ENCODE data around the gene NUCB1.

The NUCB1 gene

DNA sequence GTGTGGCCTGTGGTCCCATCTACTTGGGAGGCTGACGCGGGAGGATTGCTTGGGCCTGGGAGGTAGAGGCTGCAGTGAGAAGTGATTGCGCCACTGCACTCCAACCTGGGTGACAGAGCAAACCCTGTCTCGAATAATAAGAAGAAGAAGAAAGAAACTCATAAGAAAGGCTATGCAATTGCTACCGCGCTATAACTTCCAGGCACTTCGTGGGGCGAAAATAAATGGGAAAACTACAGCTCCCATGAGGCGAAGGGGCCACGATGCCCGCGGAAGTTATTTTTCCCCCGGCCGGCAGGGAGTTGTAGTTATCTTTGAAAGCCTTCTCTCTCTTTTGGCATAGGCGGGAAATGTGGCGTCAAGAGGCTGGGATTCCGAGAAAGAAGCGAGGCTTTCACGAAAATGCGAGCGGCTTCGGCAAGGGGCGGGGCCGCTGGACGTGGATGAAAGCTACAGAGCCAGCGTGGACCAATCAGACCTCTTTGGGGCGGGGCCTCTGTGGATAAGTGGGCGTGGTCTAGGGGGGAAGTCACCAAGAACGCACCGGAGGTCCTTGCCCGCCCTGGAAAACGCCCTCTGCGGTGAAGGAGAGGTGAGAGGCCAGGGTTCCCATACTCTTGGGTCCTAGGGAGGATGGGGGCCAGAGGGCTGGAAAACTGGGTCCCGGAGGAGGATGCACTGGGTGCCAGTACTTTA, at the start of gene NUCB1:
TSS of gene NUCB1 (plus strand) at position 532 of the 696 bp plus-strand sequence. CDS start 485 bp downstream, outside the sequence.
- no peak for TF ChIP-seq POLR2A (IDR thresholded peaks at IDR 0.05; ENCODE audit: low read depth, low read length)
- DNase-seq (ENCODE audit: insufficient read length, low spot score) (peak; percentile 93), FAIRE-seq (peak; percentile 84)

DNA sequence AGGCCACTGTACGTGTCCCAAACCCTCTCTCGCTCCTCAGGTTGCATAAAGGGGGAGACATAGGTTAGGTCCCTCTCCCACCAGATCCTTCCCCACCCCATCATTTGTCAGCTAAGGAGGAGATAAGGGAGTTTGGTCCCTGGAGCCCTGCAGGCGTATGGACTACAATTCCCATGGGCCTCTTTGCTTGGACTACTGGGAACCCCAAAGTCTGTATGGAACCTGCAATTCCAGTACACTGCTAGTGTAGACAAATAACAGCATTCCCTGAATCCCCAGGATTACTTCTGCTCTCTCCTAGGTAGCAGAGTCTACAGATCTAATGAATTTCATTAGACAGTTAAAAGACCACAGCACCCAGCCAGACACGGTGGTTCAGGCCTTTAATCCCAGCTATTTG, 47.8 kb upstream of the NUCB1 start:
- FAIRE-seq (no peak), DNase-seq (ENCODE audit: insufficient read length, low spot score) (no peak)
- no peak for TF ChIP-seq POLR2A (IDR thresholded peaks at IDR 0.05; ENCODE audit: low read depth, low read length)

DNA sequence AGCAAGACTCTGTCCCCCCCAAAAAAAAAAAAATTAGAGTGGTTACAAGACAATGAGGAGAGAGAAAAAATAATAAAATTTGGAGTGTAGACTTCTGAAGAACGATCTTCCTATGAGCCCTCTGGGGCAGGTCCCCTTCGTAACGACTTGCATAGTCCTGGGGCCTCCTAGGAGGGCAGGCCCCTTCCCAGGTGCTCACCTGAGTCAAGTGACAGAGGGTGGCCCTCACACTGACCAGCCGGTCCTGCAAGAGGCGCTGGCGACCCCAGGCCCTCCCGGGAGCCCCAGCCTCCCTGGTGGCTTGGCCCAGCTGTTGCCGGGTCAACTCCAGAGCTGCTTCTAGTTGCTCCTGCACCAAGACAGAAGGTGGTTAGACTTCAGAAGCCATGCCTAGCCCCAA, 46.6 kb upstream of the NUCB1 start:
- DNase-seq (ENCODE audit: insufficient read length, low spot score) (no peak), FAIRE-seq (no peak)
- TF ChIP-seq POLR2A (IDR thresholded peaks at IDR 0.05; ENCODE audit: low read depth, low read length) = no peak

DNA sequence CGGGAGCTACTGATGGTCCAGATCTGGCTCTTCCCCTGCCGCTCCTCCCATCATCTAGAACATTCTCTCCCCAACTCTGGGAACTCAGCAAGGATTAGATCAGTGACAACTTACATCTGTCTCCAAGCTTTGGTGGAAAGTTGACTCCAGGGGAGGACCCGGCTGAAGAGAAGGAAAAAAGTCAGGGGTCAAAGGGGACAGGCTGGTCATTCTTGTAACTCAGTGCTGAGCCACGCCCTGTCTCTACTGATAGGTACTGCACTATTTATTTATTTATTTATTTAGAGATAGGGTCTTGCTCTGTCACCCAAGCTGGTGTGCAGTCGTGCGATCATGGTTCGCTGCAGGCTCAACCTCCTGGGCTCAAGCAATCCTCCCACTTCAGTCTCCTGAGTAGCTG, 46.0 kb upstream of the NUCB1 start:
- FAIRE-seq = no peak
- no peak for DNase-seq (ENCODE audit: insufficient read length, low spot score)

DNA sequence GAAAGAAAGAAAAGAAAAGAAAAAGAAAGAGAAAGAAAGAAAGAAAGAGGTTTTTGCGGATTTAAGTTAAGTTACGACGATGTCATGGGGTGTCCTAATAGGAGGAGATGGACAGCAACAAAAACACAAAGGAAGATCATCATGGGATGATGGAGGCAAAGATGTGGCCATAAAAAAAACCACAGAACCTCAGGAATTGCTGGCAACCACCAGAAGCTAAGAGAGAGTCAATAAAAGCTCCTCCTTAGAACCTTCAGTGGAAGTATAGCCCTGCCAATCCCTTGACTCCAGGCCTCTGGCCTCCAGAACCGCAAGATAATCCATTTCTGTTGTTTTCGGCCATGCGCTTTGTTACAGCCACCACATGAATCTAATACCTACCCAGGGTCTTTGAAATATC, 43.2 kb upstream of the NUCB1 start:
- DNase-seq (ENCODE audit: insufficient read length, low spot score) (no peak), FAIRE-seq (no peak)
- TF ChIP-seq POLR2A (IDR thresholded peaks at IDR 0.05; ENCODE audit: low read depth, low read length) = no peak

More for the DNA sequence above, 46.0 kb upstream of the NUCB1 start:
- no peak for TF ChIP-seq POLR2A (IDR thresholded peaks at IDR 0.05; ENCODE audit: low read depth, low read length)

DNA sequence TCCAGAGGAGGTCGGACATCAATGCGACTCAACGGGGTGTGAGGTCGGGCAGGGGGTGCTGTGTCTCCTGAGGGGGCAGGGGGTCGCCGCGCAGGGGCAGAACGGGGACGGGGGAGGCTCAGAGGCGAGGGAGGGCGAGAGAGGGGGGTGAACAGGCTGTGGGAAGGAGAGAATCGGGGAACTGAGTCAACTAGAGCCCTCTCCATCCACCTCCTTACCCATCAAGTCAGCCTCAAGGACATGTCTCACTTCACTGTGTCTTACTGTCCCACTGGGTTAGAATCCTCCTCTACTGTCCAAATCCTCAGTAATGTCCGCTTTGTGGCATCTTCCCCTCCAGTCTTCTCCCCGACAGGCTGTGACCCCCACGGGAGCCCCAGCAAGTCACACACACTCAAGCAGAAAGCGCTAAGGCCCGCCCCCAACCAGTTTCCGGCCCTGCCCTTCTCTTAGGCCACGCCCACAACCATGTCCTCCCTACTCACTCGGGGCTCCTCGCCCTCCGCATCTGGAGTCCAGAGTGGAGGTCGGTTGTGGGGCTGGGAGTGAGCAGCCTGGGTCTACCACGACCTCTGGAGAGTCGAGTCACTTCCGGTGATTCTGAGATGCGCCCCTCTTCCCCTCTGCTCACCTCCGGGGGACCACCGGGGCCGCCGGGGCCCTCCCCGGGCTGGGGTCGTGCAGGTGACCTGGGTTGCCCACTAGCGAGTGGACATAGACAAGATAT, 41.0 kb upstream of the NUCB1 start:
- no peak for TF ChIP-seq POLR2A (IDR thresholded peaks at IDR 0.05; ENCODE audit: low read depth, low read length)
- FAIRE-seq = no peak
- no peak for DNase-seq (ENCODE audit: insufficient read length, low spot score)

DNA sequence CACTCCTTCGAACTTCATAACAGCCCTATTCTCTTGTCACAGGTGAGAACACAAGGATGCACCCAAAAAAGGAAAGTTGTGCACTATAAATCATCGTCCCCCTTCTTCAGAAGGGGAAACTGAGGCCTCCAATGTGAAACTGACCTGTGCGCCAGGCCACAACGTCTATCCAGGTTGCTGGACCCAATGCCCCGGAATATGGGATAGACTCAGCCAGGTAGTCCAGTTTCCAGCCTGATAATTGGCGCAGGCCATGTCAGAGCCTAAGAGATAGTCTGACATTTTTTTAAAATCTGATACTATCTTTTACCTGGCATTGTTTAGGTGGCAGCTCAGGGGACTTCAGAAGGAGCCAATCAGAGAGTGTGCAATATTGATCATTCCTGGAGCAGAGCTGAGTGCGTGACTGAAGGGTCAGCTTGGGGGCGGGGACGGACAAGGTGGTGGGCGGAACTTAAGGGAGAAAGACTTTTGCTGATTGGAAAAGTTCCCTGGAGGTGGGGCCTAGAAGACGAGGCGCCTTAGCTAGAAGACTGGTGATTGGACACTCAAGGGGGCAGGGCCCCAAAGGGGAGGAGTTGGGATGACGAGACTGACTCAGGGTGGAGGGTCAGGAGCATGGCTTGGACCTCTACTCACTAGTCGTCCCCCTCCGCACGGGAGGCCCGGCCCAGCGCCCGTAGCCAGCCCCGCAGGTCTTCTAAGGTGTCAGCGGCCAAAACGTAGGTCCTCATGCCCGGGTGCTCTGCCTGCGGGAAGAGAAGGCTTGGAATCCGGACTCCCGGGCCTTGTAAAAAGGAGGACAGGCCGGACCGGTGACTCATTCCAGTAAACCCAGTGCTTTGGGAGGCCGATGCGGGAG, 40.2 kb upstream of the NUCB1 start:
- no peak for FAIRE-seq
- no peak for DNase-seq (ENCODE audit: insufficient read length, low spot score)
- no peak for TF ChIP-seq POLR2A (IDR thresholded peaks at IDR 0.05; ENCODE audit: low read depth, low read length)

DNA sequence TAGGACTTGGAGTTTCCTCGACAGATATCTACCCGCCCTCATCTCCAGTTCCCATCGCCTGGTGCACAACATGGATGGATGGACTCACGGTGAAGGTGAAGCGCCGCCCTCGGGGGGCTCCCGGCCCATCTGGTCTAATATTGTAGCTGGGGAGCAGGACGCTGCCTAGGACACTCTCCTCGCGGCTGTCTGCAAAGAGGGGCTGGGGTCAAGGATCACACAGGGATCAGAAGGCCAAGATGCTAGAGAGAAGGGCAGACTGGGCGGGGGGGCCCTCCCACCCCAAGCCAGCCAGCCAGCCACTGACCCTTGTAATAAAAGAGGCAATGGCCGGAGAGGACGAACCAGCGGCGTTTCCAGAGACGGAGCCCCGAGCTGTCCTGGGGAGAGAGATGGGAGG, 38.8 kb upstream of the NUCB1 start:
- DNase-seq (ENCODE audit: insufficient read length, low spot score) = no peak
- FAIRE-seq = no peak
- TF ChIP-seq POLR2A (IDR thresholded peaks at IDR 0.05; ENCODE audit: low read depth, low read length) = no peak

DNA sequence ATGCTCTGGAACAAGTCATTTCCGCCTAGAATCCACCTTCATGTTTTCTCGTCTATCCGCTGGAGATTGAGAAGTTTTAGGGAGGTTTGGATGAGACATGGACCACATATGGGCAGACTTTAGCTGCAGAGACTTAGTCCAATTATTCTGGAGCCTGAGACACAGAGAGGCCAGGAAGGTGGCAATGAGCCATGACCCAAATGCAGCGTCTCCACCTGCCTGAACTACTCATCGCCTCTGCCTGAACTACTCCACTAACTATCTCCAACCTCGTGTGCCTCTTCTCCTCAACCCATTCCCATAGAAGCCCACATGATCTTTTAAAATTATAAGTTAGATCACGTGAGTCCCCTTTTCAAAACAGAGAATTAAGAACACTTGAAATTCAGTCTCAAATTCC, 37.3 kb upstream of the NUCB1 start:
- no peak for FAIRE-seq
- TF ChIP-seq POLR2A (IDR thresholded peaks at IDR 0.05; ENCODE audit: low read depth, low read length) = no peak
- DNase-seq (ENCODE audit: insufficient read length, low spot score) = no peak

DNA sequence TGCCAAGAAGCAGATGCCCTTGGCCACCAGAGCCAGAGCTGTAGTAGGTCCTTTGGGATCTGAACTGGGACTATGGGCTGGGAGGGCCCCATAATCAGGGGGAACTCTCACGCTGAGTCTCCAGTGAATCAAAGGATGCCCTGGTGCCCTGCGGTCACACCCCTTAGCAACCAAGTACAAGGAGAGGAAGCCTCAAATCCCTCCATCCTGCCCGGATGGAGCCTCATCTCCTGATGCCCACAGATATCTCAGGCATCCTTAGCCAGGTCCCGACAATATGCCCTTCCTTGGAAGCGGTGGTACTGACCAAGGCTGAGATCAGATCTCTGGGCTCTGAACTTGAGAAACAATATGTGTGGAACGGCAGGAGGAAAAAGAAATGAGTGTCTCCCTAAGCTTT, 33.4 kb upstream of the NUCB1 start:
- TF ChIP-seq POLR2A (IDR thresholded peaks at IDR 0.05; ENCODE audit: low read depth, low read length) = no peak
- no peak for FAIRE-seq

DNA sequence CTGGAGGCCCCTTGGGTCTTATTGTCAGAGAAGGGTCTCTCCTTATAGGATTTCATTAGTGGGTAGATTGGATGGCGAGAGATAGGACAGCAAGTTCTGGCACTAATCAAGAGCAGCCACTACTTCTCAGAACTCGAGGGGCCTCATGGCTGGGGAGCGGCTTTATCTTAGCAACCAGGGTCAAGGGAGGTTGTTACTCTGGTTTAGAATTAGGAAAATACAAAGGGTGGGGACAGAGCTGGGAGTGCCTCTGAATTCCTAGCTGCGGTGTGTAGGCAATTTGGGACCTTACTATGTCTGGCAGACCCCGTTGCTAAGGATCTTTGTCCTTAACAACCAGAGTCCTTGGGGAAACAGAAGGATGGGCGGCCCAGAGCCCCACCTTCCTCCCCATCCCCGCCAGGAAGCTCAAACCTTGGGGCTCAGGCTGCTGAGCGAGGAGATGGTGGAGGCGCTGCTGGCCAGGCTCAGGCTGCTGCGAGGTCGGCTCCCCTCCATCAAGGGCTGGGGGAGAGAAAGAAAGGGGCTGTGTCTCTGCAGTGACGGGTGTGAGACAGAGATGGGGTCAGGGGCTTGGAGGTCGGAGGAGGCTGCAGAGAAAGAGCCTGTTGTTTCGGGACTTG, 32.9 kb upstream of the NUCB1 start:
- no peak for TF ChIP-seq POLR2A (IDR thresholded peaks at IDR 0.05; ENCODE audit: low read depth, low read length)
- DNase-seq (ENCODE audit: insufficient read length, low spot score) (no peak), FAIRE-seq (no peak)

More for the DNA sequence above, 33.4 kb upstream of the NUCB1 start:
- no peak for DNase-seq (ENCODE audit: insufficient read length, low spot score)

DNA sequence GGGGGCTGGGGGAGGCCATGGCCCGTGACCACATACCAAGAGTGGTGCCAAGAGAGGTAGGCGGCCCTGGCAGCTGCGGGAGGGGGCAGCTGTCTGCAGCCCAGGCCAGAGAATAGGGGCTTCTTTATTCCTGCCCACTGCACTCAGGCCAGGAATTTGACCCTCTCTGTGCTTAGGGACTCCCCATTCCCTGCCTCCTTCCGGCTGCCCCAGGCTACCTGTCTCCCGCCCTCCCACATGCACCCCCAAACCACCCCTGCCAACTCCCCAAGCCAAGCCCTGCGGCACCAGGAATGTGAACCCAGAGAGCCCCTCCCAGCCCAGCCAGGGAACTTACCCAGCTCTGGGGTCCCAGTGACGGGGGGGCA, 32.4 kb upstream of the NUCB1 start:
- DNase-seq (ENCODE audit: insufficient read length, low spot score) (no peak), FAIRE-seq (no peak)
- no peak for TF ChIP-seq POLR2A (IDR thresholded peaks at IDR 0.05; ENCODE audit: low read depth, low read length)

DNA sequence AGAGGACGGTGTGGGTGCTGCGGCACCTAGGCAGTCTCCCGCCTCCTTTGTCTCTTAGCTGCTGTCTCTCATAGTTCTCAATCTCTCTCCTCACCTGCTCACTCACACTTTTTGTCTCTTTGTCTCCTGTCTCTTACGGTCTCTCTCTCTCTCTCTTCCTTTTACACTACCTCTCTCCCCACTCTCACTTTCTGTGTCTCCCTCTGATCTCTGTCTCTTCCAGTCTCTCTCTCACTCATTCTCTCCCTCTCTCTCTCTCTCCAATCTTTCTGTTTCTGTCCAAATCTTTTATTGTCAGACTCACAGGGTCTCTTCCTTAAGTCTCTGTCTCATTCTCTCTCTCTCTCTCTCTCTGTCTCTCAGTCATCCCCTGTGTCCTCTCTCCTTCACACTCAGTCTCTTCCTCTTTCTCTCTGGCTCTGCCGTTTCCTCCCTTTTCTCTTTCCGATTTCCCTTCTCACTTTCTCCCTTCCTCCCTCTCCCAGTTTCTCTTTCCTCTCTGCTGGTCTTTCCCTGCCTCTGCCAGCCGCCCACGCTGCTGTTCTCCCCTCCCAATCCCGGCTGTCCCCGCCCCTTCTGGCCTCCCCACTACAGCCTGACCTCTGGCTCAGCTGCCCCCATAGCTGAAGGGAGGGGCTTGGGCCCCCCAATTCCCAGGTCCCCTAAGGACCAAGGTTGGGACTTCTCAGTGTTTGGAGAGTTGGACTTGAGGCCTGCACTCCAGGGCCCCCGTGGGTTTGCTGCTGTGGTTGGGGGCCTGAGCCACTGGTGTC, 31.8 kb upstream of the NUCB1 start, which contains the start of gene PLEKHA4:
TSS of gene PLEKHA4 (minus strand) at position 504 of the 773 bp plus-strand sequence. CDS start 997 bp downstream, outside the sequence.
- FAIRE-seq = no peak
- no peak for DNase-seq (ENCODE audit: insufficient read length, low spot score)
- TF ChIP-seq POLR2A (IDR thresholded peaks at IDR 0.05; ENCODE audit: low read depth, low read length) = no peak
